Ishikawa (cell line): ENCODE results near the gene PAGE1.

Experiments
- CEBPB ChIP-seq: IDR thresholded peaks from 2 replicates; pipeline ENCODE4 v1.6.1; 2012
- EGR1 ChIP-seq: IDR thresholded peaks from 2 replicates; pipeline ENCODE4 v1.6.1; 2012
- EP300 ChIP-seq: IDR thresholded peaks from 2 replicates; pipeline ENCODE4 v1.6.1; 2012; ENCODE audit warnings: borderline replicate concordance
- NFIC ChIP-seq: IDR thresholded peaks from 2 replicates; pipeline ENCODE4 v1.6.1; 2012
- TAF1 ChIP-seq: IDR thresholded peaks from 2 replicates; pipeline ENCODE4 v1.6.1; 2012; ENCODE audit warnings: low read depth, mild to moderate bottlenecking
- TCF12 ChIP-seq: IDR thresholded peaks from 2 replicates; pipeline ENCODE4 v1.6.1; 2012; ENCODE audit warnings: low read depth
- TF ChIP-seq, protein P1 (sequence below): IDR thresholded peaks from 2 replicates; pipeline ENCODE4 v1.6.1; 2012; ENCODE audit warnings: low read depth, mild to moderate bottlenecking
- TF ChIP-seq, protein P2 (sequence below): IDR thresholded peaks from 2 replicates; pipeline ENCODE4 v1.6.1; 2012

GRCh38 chrX:49695276-49696180 lies at the start of gene PAGE1:
- TF ChIP-seq, protein P1, sequence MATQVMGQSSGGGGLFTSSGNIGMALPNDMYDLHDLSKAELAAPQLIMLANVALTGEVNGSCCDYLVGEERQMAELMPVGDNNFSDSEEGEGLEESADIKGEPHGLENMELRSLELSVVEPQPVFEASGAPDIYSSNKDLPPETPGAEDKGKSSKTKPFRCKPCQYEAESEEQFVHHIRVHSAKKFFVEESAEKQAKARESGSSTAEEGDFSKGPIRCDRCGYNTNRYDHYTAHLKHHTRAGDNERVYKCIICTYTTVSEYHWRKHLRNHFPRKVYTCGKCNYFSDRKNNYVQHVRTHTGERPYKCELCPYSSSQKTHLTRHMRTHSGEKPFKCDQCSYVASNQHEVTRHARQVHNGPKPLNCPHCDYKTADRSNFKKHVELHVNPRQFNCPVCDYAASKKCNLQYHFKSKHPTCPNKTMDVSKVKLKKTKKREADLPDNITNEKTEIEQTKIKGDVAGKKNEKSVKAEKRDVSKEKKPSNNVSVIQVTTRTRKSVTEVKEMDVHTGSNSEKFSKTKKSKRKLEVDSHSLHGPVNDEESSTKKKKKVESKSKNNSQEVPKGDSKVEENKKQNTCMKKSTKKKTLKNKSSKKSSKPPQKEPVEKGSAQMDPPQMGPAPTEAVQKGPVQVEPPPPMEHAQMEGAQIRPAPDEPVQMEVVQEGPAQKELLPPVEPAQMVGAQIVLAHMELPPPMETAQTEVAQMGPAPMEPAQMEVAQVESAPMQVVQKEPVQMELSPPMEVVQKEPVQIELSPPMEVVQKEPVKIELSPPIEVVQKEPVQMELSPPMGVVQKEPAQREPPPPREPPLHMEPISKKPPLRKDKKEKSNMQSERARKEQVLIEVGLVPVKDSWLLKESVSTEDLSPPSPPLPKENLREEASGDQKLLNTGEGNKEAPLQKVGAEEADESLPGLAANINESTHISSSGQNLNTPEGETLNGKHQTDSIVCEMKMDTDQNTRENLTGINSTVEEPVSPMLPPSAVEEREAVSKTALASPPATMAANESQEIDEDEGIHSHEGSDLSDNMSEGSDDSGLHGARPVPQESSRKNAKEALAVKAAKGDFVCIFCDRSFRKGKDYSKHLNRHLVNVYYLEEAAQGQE: no peak
- TF ChIP-seq NFIC: no peak
- TF ChIP-seq EP300: no peak
- no peak for TF ChIP-seq TAF1
- TF ChIP-seq, protein P2, sequence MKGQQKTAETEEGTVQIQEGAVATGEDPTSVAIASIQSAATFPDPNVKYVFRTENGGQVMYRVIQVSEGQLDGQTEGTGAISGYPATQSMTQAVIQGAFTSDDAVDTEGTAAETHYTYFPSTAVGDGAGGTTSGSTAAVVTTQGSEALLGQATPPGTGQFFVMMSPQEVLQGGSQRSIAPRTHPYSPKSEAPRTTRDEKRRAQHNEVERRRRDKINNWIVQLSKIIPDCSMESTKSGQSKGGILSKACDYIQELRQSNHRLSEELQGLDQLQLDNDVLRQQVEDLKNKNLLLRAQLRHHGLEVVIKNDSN: no peak
- TF ChIP-seq CEBPB: no peak
- TF ChIP-seq EGR1: no peak
- TF ChIP-seq TCF12: no peak
